CD14-positive monocyte (primary cell): ENCODE data around the gene PDCD2L. TPM values are rescaled to one million over a fixed set of nuclear protein-coding genes. Genes with fewer than 3 reads are reported as not detected.

Experiments
- DNase-seq, 3 donors: peaks; one replicate each; pipeline ENCODE4 v3.0.0-alpha.2; 2011 to 2022
- H2AFZ ChIP-seq: 2 replicates; pipeline ENCODE4 v1.6.0; 2012; ENCODE audit warnings: mild to moderate bottlenecking, low read depth, low read length, inconsistent platforms; ENCODE audit not compliant: insufficient read depth, poor library complexity, severe bottlenecking
- H3K27ac ChIP-seq, 2 donors: 1 replicate in 1 of 2; 2 replicates in 1 of 2; pipeline ENCODE4 v1.5.1; 2012 to 2013; ENCODE audit warnings: low read length in 2 of 2, control low read depth in 1 of 2, inconsistent platforms in 1 of 2, low read depth in 1 of 2, mild to moderate bottlenecking in 1 of 2
- H3K27me3 ChIP-seq, 2 donors: one replicate each; pipeline versions ENCODE4 v1.6.0 to v1.6.1; 2011 to 2013; ENCODE audit warnings: low read length in 2 of 2; ENCODE audit not compliant: control insufficient read depth in 2 of 2, insufficient read depth in 2 of 2
- H3K36me3 ChIP-seq, 2 donors: replicated peaks in 1 of 2; 1 replicate in 1 of 2; 2 replicates in 1 of 2; pipeline versions ENCODE4 v1.5.1 to v1.6.1; 2012 to 2013; ENCODE audit warnings: low read length in 2 of 2, control low read depth in 1 of 2, inconsistent platforms in 1 of 2, mild to moderate bottlenecking in 1 of 2; ENCODE audit not compliant: insufficient read depth in 2 of 2, control insufficient read depth in 1 of 2
- H3K4me1 ChIP-seq, 2 donors: 1 replicate in 1 of 2; 2 replicates in 1 of 2; pipeline versions ENCODE4 v1.5.1 to v1.6.1; 2012 to 2013; ENCODE audit warnings: low read length in 2 of 2, control low read depth in 1 of 2, inconsistent platforms in 1 of 2, mild to moderate bottlenecking in 1 of 2, moderate library complexity in 1 of 2; ENCODE audit not compliant: insufficient read depth in 2 of 2, control insufficient read depth in 1 of 2
- H3K4me2 ChIP-seq: replicated peaks from 2 replicates; pipeline ENCODE3; 2012; ENCODE audit warnings: low read length, moderate library complexity, mild to moderate bottlenecking; ENCODE audit not compliant: poor library complexity, severe bottlenecking; ENCODE audit errors: extremely low read depth
- H3K4me3 ChIP-seq, 3 experiments: fragments of 200-600 bp in 1 of 3; sonication (generic) in 1 of 3; replicated peaks in 1 of 3; 1 replicate in 2 of 3; 2 replicates in 1 of 3; pipeline ENCODE4 v1.5.1; 2011 to 2013; ENCODE audit warnings: low read length in 3 of 3, mild to moderate bottlenecking in 3 of 3, control low read depth in 2 of 3, low read depth in 2 of 3, inconsistent platforms in 1 of 3, moderate library complexity in 1 of 3
- H3K79me2 ChIP-seq: 2 replicates; pipeline ENCODE4 v1.6.0; 2012; ENCODE audit warnings: mild to moderate bottlenecking, control low read depth, inconsistent platforms, low read length, moderate library complexity; ENCODE audit not compliant: insufficient read depth
- H3K9ac ChIP-seq: 2 replicates; pipeline ENCODE4 v1.6.0; 2017; ENCODE audit warnings: low read length, mild to moderate bottlenecking; ENCODE audit not compliant: insufficient read depth, poor library complexity, severe bottlenecking
- H3K9me3 ChIP-seq, 2 donors: replicated peaks in 1 of 2; 1 replicate in 1 of 2; 2 replicates in 1 of 2; pipeline versions ENCODE4 v1.5.1 to v1.6.1; 2012 to 2013; ENCODE audit warnings: low read length in 2 of 2, control low read depth in 1 of 2; ENCODE audit not compliant: control insufficient read depth in 1 of 2, insufficient read depth in 1 of 2
- H4K20me1 ChIP-seq: 2 replicates; pipeline ENCODE4 v1.6.0; 2012; ENCODE audit warnings: mild to moderate bottlenecking, low read length, control low read depth, moderate library complexity; ENCODE audit not compliant: insufficient read depth
- H3K27ac Mint-ChIP-seq, 7 donors: one replicate each; pipeline ENCODE4 v1.8.0; 2020; ENCODE audit warnings: mild to moderate bottlenecking in 7 of 7, mixed read lengths in 7 of 7, moderate library complexity in 6 of 7, inconsistent platforms in 2 of 7
- H3K27me3 Mint-ChIP-seq, 3 donors: one replicate each; pipeline ENCODE4 v1.8.0; 2021 to 2022; ENCODE audit warnings: low read depth in 3 of 3, mild to moderate bottlenecking in 3 of 3, mixed read lengths in 3 of 3, moderate library complexity in 3 of 3, inconsistent platforms in 1 of 3
- H3K36me3 Mint-ChIP-seq, 2 donors: one replicate each; pipeline ENCODE4 v1.8.0; 2020; ENCODE audit warnings: mixed read lengths in 2 of 2, inconsistent platforms in 1 of 2, mild to moderate bottlenecking in 1 of 2
- H3K4me1 Mint-ChIP-seq: one replicate; pipeline ENCODE4 v1.8.0; 2020; ENCODE audit warnings: mild to moderate bottlenecking, mixed read lengths
- H3K4me3 Mint-ChIP-seq, 2 donors: one replicate each; pipeline ENCODE4 v1.8.0; 2020; ENCODE audit warnings: mild to moderate bottlenecking in 2 of 2, mixed read lengths in 2 of 2, moderate library complexity in 1 of 2
- H3K9me3 Mint-ChIP-seq, 7 donors: one replicate each; pipeline ENCODE4 v1.8.0; 2020 to 2022; ENCODE audit warnings: mixed read lengths in 7 of 7, mild to moderate bottlenecking in 6 of 7, moderate library complexity in 6 of 7, inconsistent platforms in 2 of 7
- CTCF ChIP-seq: fragments of 200-600 bp; IDR thresholded peaks from one replicate; pipeline ENCODE4 v1.8.0; 2022; ENCODE audit warnings: antibody characterized with exemption, mild to moderate bottlenecking
- WGBS: methylation state at CpG from one replicate; pipeline ENCODE4 v1.1.5; 2013; ENCODE audit warnings: missing lambda C conversion rate; ENCODE audit not compliant: insufficient coverage; 5-methylcytosine and 5-hydroxymethylcytosine counted together
- intact Hi-C, 2 donors: fragments of 100-400 bp; cut with micrococcal nuclease; formaldehyde crosslinking; loops; one replicate each; pipeline versions ENCODE4 v1.15.0 to v1.15.1; 2023
- polyA plus RNA-seq, 3 donors: library from polyadenylated mRNA; depleted of rRNA in 1 of 3; unstranded in 2 of 3; stranded (reverse) in 1 of 3; fragments of 300-500 nt in 2 of 3; fragments of >200 nt in 1 of 3; fragmentation: Illumina TruSeq in 2 of 3; gene quantifications; 1 replicate in 2 of 3; 2 replicates in 1 of 3; pipeline ENCODE4 v1.2.3, GENCODE V29; 2012 to 2021

Gene PDCD2L
- polyA plus RNA-seq, 3 donors = 3.1 to 5.0 (median 4.9) TPM

GRCh38 chr19:34426096-34426661, 22.0 kb downstream of the PDCD2L start:
- Mint-ChIP-seq H3K27ac (no peak overlapping the region), H3K27me3 (no peaks in the 10 kb centered on the region), H3K9me3 (no peaks in the 10 kb centered on the region), H3K4me1 (peaks cover 24% of the 10 kb centered on the region), H3K36me3 (peaks cover 2 to 3% of the 10 kb centered on the region in 2 donors), H3K4me3 (no peak overlapping the region)
- peaks cover 32% of the 10 kb centered on the region for H3K79me2 ChIP-seq
- DNase-seq = no peak
- H3K27me3 ChIP-seq = no peaks in the 10 kb centered on the region
- intact Hi-C loops = loop anchor here in 1 of 2 donors (10.0 kb wide), 1 partner anchor 1451 kb away; the partner anchor contains the start of genes CEP89 and FAAP24
- no peak overlapping the region for H2AFZ ChIP-seq
- WGBS = 96% methylated on average over 7 of the region's 8 CpGs
- H3K4me1 ChIP-seq = peaks cover 18 to 31% of the 10 kb centered on the region in 2 donors
- peaks cover 22% of the 10 kb centered on the region for H4K20me1 ChIP-seq
- H3K9me3 ChIP-seq = no peaks in the 10 kb centered on the region
- no peak overlapping the region for H3K4me3 ChIP-seq
- H3K27ac ChIP-seq = no peak overlapping the region
- no peak for TF ChIP-seq CTCF
- H3K4me2 ChIP-seq = no peak overlapping the region
- no peak overlapping the region for H3K9ac ChIP-seq
- no peaks in the 10 kb centered on the region for H3K36me3 ChIP-seq

GRCh38 chr19:34428549-34429285, 24.5 kb downstream of the PDCD2L start:
- under 1% methylated on average over 50 of the region's 68 CpGs for WGBS
- H4K20me1 ChIP-seq = peaks cover 48% of the 10 kb centered on the region
- H3K4me3 ChIP-seq = peak overlapping the region; percentile 62 to 92 (median 90)
- H3K9me3 ChIP-seq = no peaks in the 10 kb centered on the region
- peaks cover 5 to 19% of the 10 kb centered on the region in 2 donors for H3K36me3 ChIP-seq
- peaks cover 0 to 2% (median 0%) of the 10 kb centered on the region in 3 donors for H3K27me3 Mint-ChIP-seq
- intact Hi-C loops = loop anchor here (2.0 to 10.0 kb wide), 2 partner anchors 70 to 1454 kb away; partner anchors contain the start of genes CEP89 (in 1 of the 2) and FAAP24 (in 1 of the 2)
- peak overlapping the region; percentile 89 to 96 (median 92) for H3K27ac Mint-ChIP-seq
- H3K27ac ChIP-seq = peak overlapping the region; percentile 33 to 81
- peak overlapping the region; percentile 95 to 96 for H3K4me3 Mint-ChIP-seq
- peaks cover 18 to 31% of the 10 kb centered on the region in 2 donors for H3K4me1 ChIP-seq
- no peaks in the 10 kb centered on the region for H3K27me3 ChIP-seq
- DNase-seq = peak; percentile 35 to 51 (median 42)
- H3K4me2 ChIP-seq = peak overlapping the region; percentile 83
- peak overlapping the region; percentile 79 for H2AFZ ChIP-seq
- H3K4me1 Mint-ChIP-seq = peaks cover 24% of the 10 kb centered on the region
- no peak for TF ChIP-seq CTCF
- H3K36me3 Mint-ChIP-seq = peaks cover 17 to 19% of the 10 kb centered on the region in 2 donors
- peaks cover 57% of the 10 kb centered on the region for H3K79me2 ChIP-seq
- H3K9me3 Mint-ChIP-seq = no peaks in the 10 kb centered on the region
- H3K9ac ChIP-seq = peak overlapping the region; percentile 88
